Loucy (cell line): ENCODE data around the gene FGF14.

Experiments used
- H2AFZ ChIP-seq: fragments of 200-600 bp; sonication (generic); 2 replicates; pipeline ENCODE4 v1.6.0; 2016; ENCODE audit warnings: antibody characterized with exemption, mild to moderate bottlenecking, low read length, moderate library complexity
- H3F3A ChIP-seq: fragments of 200-600 bp; 2 replicates; pipeline ENCODE4 v1.6.0; 2016; ENCODE audit warnings: antibody characterized with exemption, low read depth, mild to moderate bottlenecking
- H3K27me3 ChIP-seq: fragments of 200-600 bp; sonication (generic); 2 replicates; pipeline ENCODE4 v1.6.1; 2014; ENCODE audit warnings: low read length, mild to moderate bottlenecking; ENCODE audit not compliant: insufficient read depth, poor library complexity, severe bottlenecking
- H3K36me3 ChIP-seq: fragments of 200-600 bp; sonication (generic); 2 replicates; pipeline ENCODE4 v1.6.1; 2016; ENCODE audit warnings: low read length; ENCODE audit not compliant: insufficient read depth
- H3K4me1 ChIP-seq: fragments of 200-600 bp; sonication (generic); 2 replicates; pipeline ENCODE4 v1.5.1; 2014; ENCODE audit warnings: low read length, mild to moderate bottlenecking; ENCODE audit not compliant: insufficient read depth, poor library complexity, severe bottlenecking
- H3K4me2 ChIP-seq: fragments of 200-600 bp; sonication (generic); 2 replicates; pipeline ENCODE4 v1.6.0; 2014; ENCODE audit warnings: antibody characterized with exemption, low read length, low read depth, mild to moderate bottlenecking; ENCODE audit not compliant: poor library complexity, severe bottlenecking
- H3K4me3 ChIP-seq: fragments of 200-600 bp; sonication (generic); 2 replicates; pipeline ENCODE4 v1.5.1; 2014; ENCODE audit warnings: low read length, mild to moderate bottlenecking, mixed read lengths; ENCODE audit not compliant: poor library complexity, severe bottlenecking
- H3K79me2 ChIP-seq: fragments of 200-600 bp; sonication (generic); 2 replicates; pipeline ENCODE4 v1.6.1; 2014; ENCODE audit warnings: low read length; ENCODE audit not compliant: insufficient read depth
- H3K9ac ChIP-seq: fragments of 200-600 bp; sonication (generic); 2 replicates; pipeline ENCODE4 v1.6.0; 2014; ENCODE audit warnings: mild to moderate bottlenecking, low read depth, low read length, moderate library complexity; ENCODE audit not compliant: poor library complexity, severe bottlenecking
- H3K9me2 ChIP-seq: fragments of 200-600 bp; sonication (generic); replicated peaks from 2 replicates; pipeline ENCODE4 v1.6.1; 2016; ENCODE audit warnings: low read depth, low read length, mixed read lengths
- H3K9me3 ChIP-seq: fragments of 200-600 bp; sonication (generic); 2 replicates; pipeline ENCODE4 v1.6.1; 2014; ENCODE audit warnings: mild to moderate bottlenecking, antibody characterized with exemption, low read length, low read depth; ENCODE audit not compliant: insufficient read depth
- H4K20me1 ChIP-seq: fragments of 200-600 bp; sonication (generic); 2 replicates; pipeline ENCODE4 v1.6.0; 2014; ENCODE audit warnings: antibody characterized with exemption, low read length, mild to moderate bottlenecking; ENCODE audit not compliant: insufficient read depth, poor library complexity, severe bottlenecking
- EZH2phosphoT487 ChIP-seq: fragments of 200-600 bp; IDR thresholded peaks from 2 replicates; pipeline ENCODE4 v1.6.1; 2018; ENCODE audit warnings: antibody characterized with exemption, mild to moderate bottlenecking, moderate library complexity, borderline replicate concordance
- TF ChIP-seq, protein P1 (sequence below): fragments of 200-600 bp; sonication (generic); conservative IDR thresholded peaks from 2 replicates; pipeline ENCODE4 v1.5.1; 2014; ENCODE audit warnings: mild to moderate bottlenecking, antibody characterized with exemption, low read length

Gene FGF14

DNA sequence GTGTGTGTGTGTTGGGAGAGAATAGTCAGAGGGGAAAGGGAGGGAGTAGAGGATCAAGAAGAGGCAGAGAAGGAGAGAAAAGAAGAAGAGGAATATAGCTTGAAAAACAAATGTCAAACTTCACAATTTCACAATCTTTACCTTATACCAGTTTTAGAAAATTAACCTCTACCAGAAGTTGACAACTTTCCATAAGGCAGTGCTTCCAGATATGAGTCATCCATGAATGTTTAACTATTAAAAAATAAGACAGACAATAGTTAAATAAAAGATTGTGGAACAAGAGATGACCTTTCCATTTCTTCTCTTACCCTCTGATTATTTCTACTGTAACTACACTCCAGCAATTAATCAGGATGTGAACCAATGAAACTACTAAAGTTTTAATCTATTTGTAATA is 720.0 kb downstream of the FGF14 start:
- TF ChIP-seq, protein P1, sequence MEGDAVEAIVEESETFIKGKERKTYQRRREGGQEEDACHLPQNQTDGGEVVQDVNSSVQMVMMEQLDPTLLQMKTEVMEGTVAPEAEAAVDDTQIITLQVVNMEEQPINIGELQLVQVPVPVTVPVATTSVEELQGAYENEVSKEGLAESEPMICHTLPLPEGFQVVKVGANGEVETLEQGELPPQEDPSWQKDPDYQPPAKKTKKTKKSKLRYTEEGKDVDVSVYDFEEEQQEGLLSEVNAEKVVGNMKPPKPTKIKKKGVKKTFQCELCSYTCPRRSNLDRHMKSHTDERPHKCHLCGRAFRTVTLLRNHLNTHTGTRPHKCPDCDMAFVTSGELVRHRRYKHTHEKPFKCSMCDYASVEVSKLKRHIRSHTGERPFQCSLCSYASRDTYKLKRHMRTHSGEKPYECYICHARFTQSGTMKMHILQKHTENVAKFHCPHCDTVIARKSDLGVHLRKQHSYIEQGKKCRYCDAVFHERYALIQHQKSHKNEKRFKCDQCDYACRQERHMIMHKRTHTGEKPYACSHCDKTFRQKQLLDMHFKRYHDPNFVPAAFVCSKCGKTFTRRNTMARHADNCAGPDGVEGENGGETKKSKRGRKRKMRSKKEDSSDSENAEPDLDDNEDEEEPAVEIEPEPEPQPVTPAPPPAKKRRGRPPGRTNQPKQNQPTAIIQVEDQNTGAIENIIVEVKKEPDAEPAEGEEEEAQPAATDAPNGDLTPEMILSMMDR, result no peak
- TF ChIP-seq EZH2phosphoT487, result no peak
- Histone ChIP-seq H2AFZ (no peak overlapping the region), H3K27me3 (no peaks in the 10 kb centered on the region), H3K4me2 (no peak overlapping the region), H4K20me1 (no peaks in the 10 kb centered on the region), H3K9me2 (no peaks in the 10 kb centered on the region), H3F3A (no peaks in the 10 kb centered on the region), H3K9ac (no peak overlapping the region), H3K9me3 (no peaks in the 10 kb centered on the region), H3K4me3 (no peak overlapping the region), H3K79me2 (no peaks in the 10 kb centered on the region), H3K4me1 (no peaks in the 10 kb centered on the region), H3K36me3 (no peaks in the 10 kb centered on the region)

GRCh38 chr13:101673360-101674105 is 728.3 kb downstream of the FGF14 start:
- Histone ChIP-seq H3K4me2 (no peak overlapping the region), H3K27me3 (no peaks in the 10 kb centered on the region)

GRCh38 chr13:101661839-101662238 is 740.0 kb downstream of the FGF14 start:
- H3K9me3 ChIP-seq, result no peaks in the 10 kb centered on the region
- TF ChIP-seq EZH2phosphoT487, result no peak
- TF ChIP-seq, protein P1, result no peak
- H3K9me2 ChIP-seq, result no peaks in the 10 kb centered on the region
- no peaks in the 10 kb centered on the region for H3K27me3 ChIP-seq
- H3K4me3 ChIP-seq, result no peak overlapping the region
- no peaks in the 10 kb centered on the region for H3K4me1 ChIP-seq
- no peaks in the 10 kb centered on the region for H4K20me1 ChIP-seq
- no peaks in the 10 kb centered on the region for H3F3A ChIP-seq
- H3K9ac ChIP-seq, result no peak overlapping the region
- H3K36me3 ChIP-seq, result no peaks in the 10 kb centered on the region
- no peak overlapping the region for H3K4me2 ChIP-seq
- H2AFZ ChIP-seq, result no peak overlapping the region
- no peaks in the 10 kb centered on the region for H3K79me2 ChIP-seq

More at GRCh38 chr13:101673360-101674105, 728.3 kb downstream of the FGF14 start:
- Histone ChIP-seq H3K9me2 (no peaks in the 10 kb centered on the region), H3K9me3 (no peaks in the 10 kb centered on the region), H4K20me1 (no peaks in the 10 kb centered on the region), H3K4me3 (no peak overlapping the region), H3K9ac (no peak overlapping the region), H3F3A (no peaks in the 10 kb centered on the region), H3K79me2 (no peaks in the 10 kb centered on the region), H2AFZ (no peak overlapping the region), H3K36me3 (no peaks in the 10 kb centered on the region), H3K4me1 (no peaks in the 10 kb centered on the region)
- TF ChIP-seq EZH2phosphoT487, result no peak
- TF ChIP-seq, protein P1, result no peak
